H1 (cell line): ENCODE data around the gene GPC3. TPM values are rescaled to one million over a fixed set of nuclear protein-coding genes. Genes with fewer than 3 reads are reported as not detected.

ENCODE experiments used
- CTCF ChIA-PET: fragments of 300-600 bp; sonication (Branson Sonifier 250); formaldehyde crosslinking; loops from one replicate; lab custom pipeline; 2021; ENCODE audit not compliant: partially characterized antibody; lab: Charles Lee
- POLR2A ChIA-PET: fragments of 300-600 bp; sonication (Branson Sonifier 250); formaldehyde crosslinking; loops from one replicate; lab custom pipeline; 2021; ENCODE audit warnings: inconsistent platforms; ENCODE audit not compliant: partially characterized antibody; lab: Charles Lee
- DNase-seq, 2 experiments: peaks; one replicate each; pipeline versions ENCODE4 v3.0.0 to v3.0.0-alpha.2; 2010 to 2022; ENCODE audit warnings: low spot score in 2 of 2, low read depth in 1 of 2, mixed read lengths in 1 of 2
- FAIRE-seq: peaks from 2 replicates; lab custom pipeline; 2011; peaks lifted over from hg19 to GRCh38; lab: Jason Lieb, UNC
- H2AFZ ChIP-seq: 2 replicates; pipeline ENCODE4 v1.8.1; 2012; ENCODE audit warnings: low read length, inconsistent platforms
- H2AK5ac ChIP-seq: 2 replicates; pipeline ENCODE4 v1.6.1; 2013; ENCODE audit warnings: low read depth, low read length
- H2BK120ac ChIP-seq: replicated peaks from 2 replicates; pipeline ENCODE3; 2013; ENCODE audit warnings: low read depth, low read length, inconsistent platforms
- H2BK12ac ChIP-seq: 2 replicates; pipeline ENCODE4 v1.6.1; 2013; ENCODE audit warnings: low read depth, low read length
- H2BK15ac ChIP-seq: 2 replicates; pipeline ENCODE4 v1.6.1; 2013; ENCODE audit warnings: low read length
- H2BK20ac ChIP-seq: 2 replicates; pipeline ENCODE4 v1.6.1; 2013; ENCODE audit warnings: low read length
- H2BK5ac ChIP-seq: 2 replicates; pipeline ENCODE4 v1.6.1; 2013; ENCODE audit warnings: low read depth, low read length
- H3K14ac ChIP-seq: 2 replicates; pipeline ENCODE4 v1.6.1; 2013; ENCODE audit warnings: inconsistent platforms; ENCODE audit not compliant: insufficient read length
- H3K18ac ChIP-seq: 2 replicates; pipeline ENCODE4 v1.6.1; 2013; ENCODE audit warnings: low read length; ENCODE audit errors: extremely low read depth
- H3K23ac ChIP-seq: 2 replicates; pipeline ENCODE4 v1.6.1; 2013; ENCODE audit warnings: inconsistent platforms; ENCODE audit not compliant: insufficient read length
- H3K23me2 ChIP-seq: 2 replicates; pipeline ENCODE4 v1.6.1; 2013; ENCODE audit warnings: low read depth, low read length
- H3K27ac ChIP-seq: 2 replicates; pipeline ENCODE4 v1.6.1; 2011; ENCODE audit warnings: low read depth, low read length, inconsistent platforms
- H3K27me3 ChIP-seq, 4 experiments: replicated peaks in 1 of 4; 1 replicate in 1 of 4; 2 replicates in 3 of 4; pipeline versions ENCODE4 v1.6.1 to v1.8.1; 2011 to 2013; ENCODE audit warnings: low read length in 3 of 4, mild to moderate bottlenecking in 3 of 4, inconsistent platforms in 2 of 4, mixed read lengths in 2 of 4, moderate library complexity in 1 of 4; ENCODE audit not compliant: control insufficient read depth in 3 of 4, insufficient read depth in 3 of 4; ENCODE audit errors: extremely low read depth in 1 of 4
- H3K36me3 ChIP-seq, 4 experiments: 2 replicates each; pipeline versions ENCODE4 v1.6.1 to v1.8.1; 2011 to 2013; ENCODE audit warnings: mild to moderate bottlenecking in 4 of 4, low read length in 3 of 4, moderate library complexity in 2 of 4, control low read depth in 1 of 4, inconsistent platforms in 1 of 4; ENCODE audit not compliant: insufficient read depth in 4 of 4, control insufficient read depth in 2 of 4
- H3K4ac ChIP-seq: replicated peaks from 2 replicates; pipeline ENCODE3; 2013; ENCODE audit warnings: low read length, low read depth, mixed read lengths, inconsistent platforms; ENCODE audit not compliant: insufficient read length
- H3K4me1 ChIP-seq, 4 experiments: replicated peaks in 1 of 4; 1 replicate in 1 of 4; 2 replicates in 3 of 4; pipeline versions ENCODE4 v1.6.1 to v1.8.1; 2011 to 2013; ENCODE audit warnings: low read length in 3 of 4, inconsistent platforms in 2 of 4, mixed read lengths in 1 of 4; ENCODE audit not compliant: insufficient read depth in 4 of 4, control insufficient read depth in 3 of 4
- H3K4me2 ChIP-seq, 2 experiments: 2 replicates each; pipeline versions ENCODE4 v1.6.1 to v1.8.1; 2011 to 2013; ENCODE audit warnings: low read depth in 2 of 2, low read length in 2 of 2, control low read depth in 1 of 2, inconsistent platforms in 1 of 2, mild to moderate bottlenecking in 1 of 2; ENCODE audit not compliant: insufficient read depth in 1 of 2
- H3K4me3 ChIP-seq, 4 experiments: fragments of 200-600, 300-600 bp in 1 of 4; sonication (generic), shearing (Covaris generic), sonication (Bioruptor Twin) in 1 of 4; 2 replicates each; pipeline versions ENCODE4 v1.5.1 to v1.8.1; 2011 to 2016; ENCODE audit warnings: low read length in 4 of 4, low read depth in 3 of 4, control low read depth in 2 of 4, inconsistent platforms in 2 of 4, mild to moderate bottlenecking in 2 of 4, mixed read lengths in 1 of 4, moderate library complexity in 1 of 4; ENCODE audit not compliant: insufficient read depth in 2 of 4; ENCODE audit errors: extremely low read depth in 1 of 4
- H3K56ac ChIP-seq: replicated peaks from 2 replicates; pipeline ENCODE3; 2013; ENCODE audit warnings: low read depth, mild to moderate bottlenecking, mixed read lengths, low read length, inconsistent platforms; ENCODE audit not compliant: insufficient read length
- H3K79me1 ChIP-seq: 2 replicates; pipeline ENCODE4 v1.6.1; 2013; ENCODE audit warnings: low read depth, low read length, control low read depth
- H3K79me2 ChIP-seq, 2 experiments: 2 replicates each; pipeline versions ENCODE4 v1.6.1 to v1.8.1; 2012 to 2013; ENCODE audit warnings: low read length in 2 of 2, mild to moderate bottlenecking in 2 of 2, inconsistent platforms in 1 of 2; ENCODE audit not compliant: insufficient read depth in 2 of 2, control insufficient read depth in 1 of 2
- H3K9ac ChIP-seq, 4 experiments: replicated peaks in 1 of 4; 1 replicate in 1 of 4; 2 replicates in 3 of 4; pipeline versions ENCODE4 v1.6.1 to v1.8.1; 2011 to 2013; ENCODE audit warnings: low read depth in 3 of 4, low read length in 3 of 4, control low read depth in 2 of 4, mild to moderate bottlenecking in 2 of 4, moderate library complexity in 2 of 4, inconsistent platforms in 1 of 4; ENCODE audit errors: extremely low read depth in 1 of 4
- H3K9me3 ChIP-seq, 2 experiments: 2 replicates each; pipeline versions ENCODE4 v1.6.1 to v1.8.1; 2012 to 2013; ENCODE audit warnings: mild to moderate bottlenecking in 2 of 2, moderate library complexity in 2 of 2, control low read depth in 1 of 2, inconsistent platforms in 1 of 2, low read depth in 1 of 2, low read length in 1 of 2, mixed read lengths in 1 of 2; ENCODE audit not compliant: insufficient read depth in 2 of 2
- H4K20me1 ChIP-seq, 2 experiments: replicated peaks in 1 of 2; 2 replicates each; pipeline versions ENCODE3 to v1.8.1; 2011 to 2013; ENCODE audit warnings: inconsistent platforms in 2 of 2, low read length in 2 of 2, mild to moderate bottlenecking in 1 of 2; ENCODE audit not compliant: insufficient read depth in 2 of 2, control insufficient read depth in 1 of 2
- H4K5ac ChIP-seq: 2 replicates; pipeline ENCODE4 v1.6.1; 2013; ENCODE audit warnings: low read length, low read depth, mixed read lengths, inconsistent platforms; ENCODE audit not compliant: insufficient read length
- H4K8ac ChIP-seq: 2 replicates; pipeline ENCODE4 v1.8.0; 2013; ENCODE audit warnings: mild to moderate bottlenecking, moderate library complexity, low read length, inconsistent platforms; ENCODE audit not compliant: insufficient read depth; ENCODE audit errors: extremely low read depth
- H4K91ac ChIP-seq: replicated peaks from 2 replicates; pipeline ENCODE3; 2013; ENCODE audit warnings: low read length, mixed read lengths, inconsistent platforms; ENCODE audit not compliant: insufficient read length
- EGR1 ChIP-seq: IDR thresholded peaks from 2 replicates; pipeline ENCODE4 v1.6.1; 2011; ENCODE audit warnings: low read depth, low read length, borderline replicate concordance
- WGBS, 2 experiments: shearing (Covaris generic) in 1 of 2; methylation state at CpG; one replicate each; pipeline versions ENCODE4 v1.1.6 to v1.1.7; 2013 to 2015; ENCODE audit warnings: low lambda C conversion rate in 2 of 2, mixed read lengths in 2 of 2, inconsistent platforms in 1 of 2, low coverage in 1 of 2, missing lambda C conversion rate in 1 of 2; ENCODE audit not compliant: insufficient replicate concordance in 2 of 2, insufficient coverage in 1 of 2, insufficient read length in 1 of 2; ENCODE audit errors: extremely low coverage in 1 of 2, missing lambda C conversion rate in 1 of 2; 5-methylcytosine and 5-hydroxymethylcytosine counted together
- polyA plus RNA-seq, 7 experiments: library from polyadenylated mRNA; depleted of rRNA in 3 of 7; stranded (reverse) in 5 of 7; unstranded in 2 of 7; fragments of >200 nt in 5 of 7; fragments of 200-250 nt in 2 of 7; gene quantifications; 1 replicate in 5 of 7; 2 replicates in 1 of 7; 4 replicates in 1 of 7; pipeline versions ENCODE4 v1.2.1 to v1.2.3, GENCODE V29; 2011 to 2013; ENCODE audit warnings: missing spikeins in 2 of 7, mixed read lengths in 2 of 7
- total RNA-seq: library from RNA; stranded (reverse); fragmentation: NEBNext Ultra II Directional; extraction: Animal tissue kit (Norgen Biotek cat#: 25700); gene quantifications from 2 replicates; pipeline ENCODE4 v1.2.1, GENCODE V29; 2021

Gene GPC3
- total and polyA plus RNA-seq, 2 of the 8 experiments (the other 6 are each of a cell fraction or from before 2014, with no cell fraction given) = 64.8 to 71.9 TPM

DNA sequence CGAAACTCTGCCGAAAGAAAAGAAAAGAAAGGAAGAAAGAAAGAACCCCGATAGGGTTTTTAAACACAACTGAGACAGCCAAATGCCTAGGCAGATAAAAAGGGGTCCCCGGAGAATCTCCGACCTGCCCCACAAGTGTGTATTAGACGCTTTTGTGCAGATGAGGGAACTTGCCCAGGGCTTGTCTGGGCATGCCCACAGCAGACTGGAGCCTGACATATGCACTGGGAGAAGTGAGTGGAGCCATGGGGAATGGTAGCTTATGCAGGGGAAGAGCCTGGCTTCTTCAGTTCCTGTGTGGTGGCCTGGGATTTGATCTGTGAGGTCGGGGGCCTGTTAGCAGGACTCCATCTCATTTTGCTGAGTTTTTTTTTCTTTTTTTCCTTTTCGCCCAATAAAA, 199.0 kb downstream of the GPC3 start:
- Histone ChIP-seq H3K18ac (no peak overlapping the region), H3K9me3 (no peaks in the 10 kb centered on the region), H2BK12ac (no peak overlapping the region), H4K91ac (no peak overlapping the region), H4K20me1 (no peaks in the 10 kb centered on the region), H2BK20ac (no peak overlapping the region), H3K9ac (no peak overlapping the region), H4K5ac (peak overlapping the region; percentile 72), H3K4ac (no peak overlapping the region), H3K56ac (no peak overlapping the region), H3K4me3 (no peak overlapping the region), H3K79me2 (no peaks in the 10 kb centered on the region), H3K4me2 (no peak overlapping the region), H3K27ac (no peak overlapping the region), H3K23ac (no peak overlapping the region), H3K14ac (no peak overlapping the region), H3K36me3 (no peaks in the 10 kb centered on the region), H2BK15ac (no peak overlapping the region), H2AK5ac (no peak overlapping the region), H3K27me3 (no peaks in the 10 kb centered on the region), H2BK120ac (no peak overlapping the region), H2AFZ (no peak overlapping the region), H3K4me1 (peaks cover 0 to 6% (median 1%) of the 10 kb centered on the region in 4 experiments; a peak in 2 of 7 replicates), H4K8ac (no peak overlapping the region), H3K23me2 (no peaks in the 10 kb centered on the region), H2BK5ac (peak overlapping the region; percentile 66; the same call in 1 of the 2 replicates), H3K79me1 (no peaks in the 10 kb centered on the region)
- DNase-seq (no peak), FAIRE-seq (no peak)
- ChIA-PET CTCF (interaction anchor here (1.4 kb wide), 1 partner anchor 34 kb away, joined by 3 read pairs; no protein-coding TSS in a partner anchor), POLR2A (no interaction called here)
- TF ChIP-seq EGR1 = no peak
- WGBS, 2 experiments = 84% methylated on average over 2 of the region's 8 CpGs; no CpG with 5 or more reads in 1 of the 2 experiments
